Measurements from ENCODE around the gene TCERG1L. TPM values are rescaled to one million over a fixed set of nuclear protein-coding genes. Genes with fewer than 3 reads are reported as not detected.

Gene TCERG1L
- total and polyA plus RNA-seq, 11 donors = 0.11 to 0.25 TPM; not detected in 9

DNA sequence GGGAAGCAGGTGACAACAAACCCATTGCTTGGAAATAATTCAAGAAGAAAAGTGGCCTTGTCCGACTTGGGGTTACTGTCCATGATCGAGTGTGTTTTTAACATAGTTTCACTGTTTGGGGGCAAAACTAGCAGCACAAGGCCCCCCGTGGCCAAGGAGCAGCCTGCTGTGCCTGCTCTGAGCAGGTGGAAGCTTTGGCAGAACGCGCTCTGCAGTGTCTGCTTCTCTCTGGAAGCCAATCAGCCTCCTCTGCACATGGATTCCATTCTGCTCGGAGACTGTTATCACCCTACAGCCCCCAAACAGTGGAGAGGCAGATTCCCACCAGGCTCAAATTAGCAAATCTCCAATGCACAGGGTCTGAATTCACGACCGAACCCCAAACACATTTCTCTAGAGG is 7.3 kb upstream of the TCERG1L start:
- intact Hi-C loops (cut with DNase I) = no loop called here
- Histone ChIP-seq H3K4me3 (no peak overlapping the region), H3K9me3 (no peaks in the 10 kb centered on the region), H3K27ac (no peak overlapping the region), H3K4me1 (no peaks in the 10 kb centered on the region), H3K27me3 (peaks cover 0 to 86% (median 13%) of the 10 kb centered on the region in 9 donors), H3K36me3 (no peaks in the 10 kb centered on the region)
- 57 to 65% (median 60%) methylated on average over 8 of the region's 8 CpGs for WGBS, 4 donors
- DNase-seq (no peak), ATAC-seq (no peak)
- no peak for TF ChIP-seq POLR2A (IDR thresholded peaks at IDR 0.05)
- TF ChIP-seq, protein P1, sequence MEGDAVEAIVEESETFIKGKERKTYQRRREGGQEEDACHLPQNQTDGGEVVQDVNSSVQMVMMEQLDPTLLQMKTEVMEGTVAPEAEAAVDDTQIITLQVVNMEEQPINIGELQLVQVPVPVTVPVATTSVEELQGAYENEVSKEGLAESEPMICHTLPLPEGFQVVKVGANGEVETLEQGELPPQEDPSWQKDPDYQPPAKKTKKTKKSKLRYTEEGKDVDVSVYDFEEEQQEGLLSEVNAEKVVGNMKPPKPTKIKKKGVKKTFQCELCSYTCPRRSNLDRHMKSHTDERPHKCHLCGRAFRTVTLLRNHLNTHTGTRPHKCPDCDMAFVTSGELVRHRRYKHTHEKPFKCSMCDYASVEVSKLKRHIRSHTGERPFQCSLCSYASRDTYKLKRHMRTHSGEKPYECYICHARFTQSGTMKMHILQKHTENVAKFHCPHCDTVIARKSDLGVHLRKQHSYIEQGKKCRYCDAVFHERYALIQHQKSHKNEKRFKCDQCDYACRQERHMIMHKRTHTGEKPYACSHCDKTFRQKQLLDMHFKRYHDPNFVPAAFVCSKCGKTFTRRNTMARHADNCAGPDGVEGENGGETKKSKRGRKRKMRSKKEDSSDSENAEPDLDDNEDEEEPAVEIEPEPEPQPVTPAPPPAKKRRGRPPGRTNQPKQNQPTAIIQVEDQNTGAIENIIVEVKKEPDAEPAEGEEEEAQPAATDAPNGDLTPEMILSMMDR (IDR thresholded peaks at IDR 0.05) = no peak

DNA sequence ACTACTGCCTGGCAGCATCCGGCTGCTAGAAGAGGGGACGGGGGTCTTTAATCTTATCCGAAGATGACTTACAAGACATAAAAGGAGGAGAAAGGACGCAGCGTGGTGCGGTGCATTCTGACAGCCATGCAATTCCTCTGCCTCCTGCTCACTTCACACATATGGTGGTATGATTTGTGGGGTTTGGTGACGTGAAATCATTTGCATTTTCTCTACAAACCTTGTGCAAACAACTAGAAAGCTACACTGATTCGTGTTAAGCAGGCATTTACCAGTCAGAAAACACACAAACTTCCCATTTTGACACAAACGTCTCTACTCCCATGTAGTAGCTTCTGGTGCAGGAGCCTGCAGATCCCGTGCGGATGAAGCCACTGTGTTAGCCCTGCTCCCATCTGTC is 6.8 kb upstream of the TCERG1L start:
- WGBS, 4 donors = 70 to 74% (median 72%) methylated on average over 11 of the region's 11 CpGs
- intact Hi-C loops (cut with DNase I) = no loop called here

DNA sequence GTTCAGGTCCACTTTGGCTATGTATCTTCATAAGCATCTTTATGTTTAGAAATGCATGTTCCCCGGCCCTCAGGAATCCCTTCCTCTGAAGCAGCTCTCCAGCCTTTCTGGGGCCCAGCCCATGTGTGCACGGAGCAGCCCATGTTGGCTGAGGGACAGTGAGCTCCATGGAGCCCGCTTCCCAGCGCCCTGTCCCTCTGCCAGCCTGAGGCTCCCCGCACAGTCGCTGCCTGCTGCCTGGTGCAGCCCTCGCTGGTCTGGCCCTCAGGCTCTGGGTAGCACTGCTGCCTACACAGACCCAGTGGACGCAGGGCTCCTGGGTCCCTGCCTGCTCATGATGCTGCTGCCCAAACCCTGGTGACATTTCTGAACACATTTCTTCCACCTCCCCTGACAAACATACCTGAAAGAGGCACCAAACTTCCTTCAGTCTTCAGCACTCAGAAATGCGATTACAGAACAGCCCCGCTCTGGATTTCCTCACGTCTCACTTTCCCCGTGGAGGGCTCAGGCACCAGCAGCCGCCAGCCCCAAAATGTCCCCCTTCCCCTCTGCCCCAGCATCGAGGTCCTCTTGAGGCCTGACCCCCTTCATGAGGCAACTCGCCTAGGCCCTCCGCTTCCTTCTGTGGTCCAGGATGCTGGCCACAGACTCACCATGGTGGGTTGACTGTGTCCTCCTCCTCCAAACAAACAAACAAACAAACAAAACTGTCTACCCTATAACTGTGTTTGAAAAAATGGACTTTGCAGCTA is 5.0 kb upstream of the TCERG1L start:
- Histone ChIP-seq H3K27ac (no peak overlapping the region), H3K36me3 (no peaks in the 10 kb centered on the region), H3K27me3 (peaks cover 7 to 86% (median 27%) of the 10 kb centered on the region in 9 donors), H3K9me3 (no peaks in the 10 kb centered on the region), H3K4me1 (peaks cover 0 to 10% (median 0%) of the 10 kb centered on the region in 12 donors), H3K4me3 (no peak overlapping the region)
- intact Hi-C loops (cut with DNase I) = no loop called here
- no peak for TF ChIP-seq POLR2A (IDR thresholded peaks at IDR 0.05)
- TF ChIP-seq, protein P1 (IDR thresholded peaks at IDR 0.05) = no peak
- no peak for DNase-seq
- 64 to 69% (median 67%) methylated on average over 16 of the region's 16 CpGs for WGBS, 4 donors
- ATAC-seq = no peak

More for the DNA sequence above, 6.8 kb upstream of the TCERG1L start:
- Histone ChIP-seq H3K4me1 (no peaks in the 10 kb centered on the region), H3K27me3 (peaks cover 0 to 86% (median 14%) of the 10 kb centered on the region in 9 donors), H3K27ac (no peak overlapping the region), H3K36me3 (no peaks in the 10 kb centered on the region), H3K9me3 (no peaks in the 10 kb centered on the region), H3K4me3 (no peak overlapping the region)
- DNase-seq (no peak), ATAC-seq (no peak)
- TF ChIP-seq, protein P1 (IDR thresholded peaks at IDR 0.05) = no peak
- no peak for TF ChIP-seq POLR2A (IDR thresholded peaks at IDR 0.05)

DNA sequence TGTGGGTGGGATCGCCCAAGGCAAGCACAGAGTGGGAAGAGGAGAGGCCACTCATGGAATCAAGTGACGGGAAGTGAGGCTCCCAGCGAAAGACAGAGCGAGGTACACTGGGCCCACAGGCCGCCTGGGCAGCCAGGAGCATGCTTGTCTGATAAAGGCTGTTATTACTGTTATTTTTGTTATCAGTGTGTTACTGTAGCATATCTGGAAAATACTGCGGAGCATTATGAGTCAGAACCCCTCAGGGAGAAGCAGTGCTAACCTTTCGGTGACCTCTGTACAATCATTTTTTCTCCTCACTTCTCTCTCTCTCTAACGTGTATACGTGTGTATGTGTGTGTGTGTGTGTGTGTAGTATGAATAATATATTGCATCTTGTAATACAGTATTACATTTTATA is 3.8 kb upstream of the TCERG1L start:
- H3K4me3 ChIP-seq = no peak overlapping the region
- H3K27me3 ChIP-seq = peaks cover 15 to 82% (median 38%) of the 10 kb centered on the region in 9 donors
- H3K9me3 ChIP-seq = no peaks in the 10 kb centered on the region
- no peaks in the 10 kb centered on the region for H3K36me3 ChIP-seq
- intact Hi-C loops (cut with DNase I) = no loop called here
- no peak overlapping the region for H3K27ac ChIP-seq
- ATAC-seq (no peak), DNase-seq (no peak)
- TF ChIP-seq POLR2A (IDR thresholded peaks at IDR 0.05) = no peak
- TF ChIP-seq, protein P1 (IDR thresholded peaks at IDR 0.05) = no peak
- WGBS, 4 donors = 43 to 47% (median 45%) methylated on average over 9 of the region's 9 CpGs
- peaks cover 0 to 16% (median 0%) of the 10 kb centered on the region in 12 donors for H3K4me1 ChIP-seq
